NCI-H2029 treated with DMSO at 0.1 percent for 48 hours (cell line): Measurements from ENCODE around the gene NUMA1.

Experiments
- DNase-seq: peaks from one replicate; lab custom pipeline; 2025; lab: John Stamatoyannopoulos, UW

NUMA1 gene, protein sequence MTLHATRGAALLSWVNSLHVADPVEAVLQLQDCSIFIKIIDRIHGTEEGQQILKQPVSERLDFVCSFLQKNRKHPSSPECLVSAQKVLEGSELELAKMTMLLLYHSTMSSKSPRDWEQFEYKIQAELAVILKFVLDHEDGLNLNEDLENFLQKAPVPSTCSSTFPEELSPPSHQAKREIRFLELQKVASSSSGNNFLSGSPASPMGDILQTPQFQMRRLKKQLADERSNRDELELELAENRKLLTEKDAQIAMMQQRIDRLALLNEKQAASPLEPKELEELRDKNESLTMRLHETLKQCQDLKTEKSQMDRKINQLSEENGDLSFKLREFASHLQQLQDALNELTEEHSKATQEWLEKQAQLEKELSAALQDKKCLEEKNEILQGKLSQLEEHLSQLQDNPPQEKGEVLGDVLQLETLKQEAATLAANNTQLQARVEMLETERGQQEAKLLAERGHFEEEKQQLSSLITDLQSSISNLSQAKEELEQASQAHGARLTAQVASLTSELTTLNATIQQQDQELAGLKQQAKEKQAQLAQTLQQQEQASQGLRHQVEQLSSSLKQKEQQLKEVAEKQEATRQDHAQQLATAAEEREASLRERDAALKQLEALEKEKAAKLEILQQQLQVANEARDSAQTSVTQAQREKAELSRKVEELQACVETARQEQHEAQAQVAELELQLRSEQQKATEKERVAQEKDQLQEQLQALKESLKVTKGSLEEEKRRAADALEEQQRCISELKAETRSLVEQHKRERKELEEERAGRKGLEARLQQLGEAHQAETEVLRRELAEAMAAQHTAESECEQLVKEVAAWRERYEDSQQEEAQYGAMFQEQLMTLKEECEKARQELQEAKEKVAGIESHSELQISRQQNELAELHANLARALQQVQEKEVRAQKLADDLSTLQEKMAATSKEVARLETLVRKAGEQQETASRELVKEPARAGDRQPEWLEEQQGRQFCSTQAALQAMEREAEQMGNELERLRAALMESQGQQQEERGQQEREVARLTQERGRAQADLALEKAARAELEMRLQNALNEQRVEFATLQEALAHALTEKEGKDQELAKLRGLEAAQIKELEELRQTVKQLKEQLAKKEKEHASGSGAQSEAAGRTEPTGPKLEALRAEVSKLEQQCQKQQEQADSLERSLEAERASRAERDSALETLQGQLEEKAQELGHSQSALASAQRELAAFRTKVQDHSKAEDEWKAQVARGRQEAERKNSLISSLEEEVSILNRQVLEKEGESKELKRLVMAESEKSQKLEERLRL (N-terminal part only)

DNA sequence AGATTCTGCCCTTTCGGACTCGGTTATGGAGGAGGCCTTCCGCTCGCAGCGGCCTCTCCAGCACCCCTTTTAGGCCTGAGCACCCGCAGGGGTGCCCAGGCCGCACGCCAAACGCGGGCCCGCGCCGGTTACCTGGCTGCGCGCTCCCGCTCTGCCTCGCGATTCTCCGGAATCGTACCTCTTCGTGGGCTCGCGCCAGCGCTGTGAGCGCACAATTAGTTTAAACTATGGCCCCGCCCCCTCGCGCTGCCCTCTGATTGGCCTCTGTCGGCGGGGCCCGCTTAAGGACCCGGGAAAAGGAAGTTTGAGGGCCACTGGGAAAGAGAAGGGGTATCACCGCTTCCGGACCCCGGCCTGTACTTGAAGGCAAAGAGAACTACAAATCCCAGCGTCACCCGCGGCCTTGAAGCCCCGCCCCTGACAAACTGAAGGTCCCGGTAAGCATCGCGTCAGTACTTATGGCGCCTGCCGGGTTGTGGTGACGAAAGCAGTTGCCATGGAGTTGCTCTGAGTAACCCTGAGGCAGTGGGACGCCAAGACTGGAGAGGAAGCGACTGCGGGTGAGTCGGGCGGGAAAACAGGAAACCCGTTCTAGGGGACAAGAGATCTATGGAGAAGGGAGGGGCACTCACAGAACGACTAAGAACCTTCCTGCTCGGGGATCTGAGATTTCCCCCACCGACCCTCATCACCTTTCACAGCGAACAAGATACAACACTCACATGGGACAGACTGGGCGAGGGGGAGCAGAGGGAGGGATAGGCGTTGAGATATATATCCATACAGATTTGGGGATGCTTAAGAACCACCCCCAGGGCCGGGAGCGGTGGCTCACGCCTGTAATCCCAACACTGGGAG is at the start of gene NUMA1, which contains the start of gene LRRC51:
Gene NUMA1 (minus strand): TSS at position 217 of the 858 bp plus-strand sequence. CDS start 44,599 bp downstream, outside the sequence.
Gene LRRC51 (plus strand): TSS at position 525 of the 858 bp plus-strand sequence. CDS start 8,234 bp downstream, outside the sequence.
- peak; percentile 99 for DNase-seq

DNA sequence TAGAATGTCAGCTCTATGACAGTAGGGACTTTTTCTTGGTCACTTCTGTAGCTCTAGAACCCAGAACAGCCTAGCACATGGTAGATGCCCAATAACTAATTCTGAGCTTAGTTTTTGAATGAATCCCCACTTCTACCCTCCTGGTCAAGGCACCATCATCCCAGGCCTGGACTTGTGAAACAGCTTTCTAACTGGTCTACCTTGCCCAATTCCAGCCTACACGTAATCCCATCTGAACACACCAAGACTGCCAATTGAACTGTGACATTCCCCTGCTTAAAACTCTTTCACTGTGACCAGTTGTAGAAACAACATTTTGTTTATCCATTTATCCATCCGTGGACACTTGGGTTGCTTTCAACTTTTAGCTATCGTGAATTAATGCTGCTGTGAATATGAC is 49.0 kb upstream of the NUMA1 start:
- no peak for DNase-seq

DNA sequence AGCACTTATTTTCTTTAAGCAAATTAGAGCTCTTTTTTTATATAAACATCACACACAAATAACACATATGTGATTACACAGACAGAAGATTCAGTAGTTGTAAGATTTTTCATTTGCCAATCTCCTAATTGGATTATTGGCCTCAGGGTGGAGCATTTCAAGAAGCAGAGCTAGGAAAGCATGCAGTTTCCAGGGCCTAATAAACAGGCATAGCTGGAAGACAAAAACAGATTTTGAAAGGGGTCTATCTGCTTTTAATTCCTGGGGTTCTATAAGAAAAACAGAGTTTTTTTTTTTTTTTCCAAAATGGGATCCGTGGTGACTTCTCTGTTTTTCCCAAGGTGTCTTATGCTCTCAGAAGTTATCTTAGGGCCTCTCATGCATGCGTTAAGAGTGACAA is 47.6 kb upstream of the NUMA1 start:
- no peak for DNase-seq

DNA sequence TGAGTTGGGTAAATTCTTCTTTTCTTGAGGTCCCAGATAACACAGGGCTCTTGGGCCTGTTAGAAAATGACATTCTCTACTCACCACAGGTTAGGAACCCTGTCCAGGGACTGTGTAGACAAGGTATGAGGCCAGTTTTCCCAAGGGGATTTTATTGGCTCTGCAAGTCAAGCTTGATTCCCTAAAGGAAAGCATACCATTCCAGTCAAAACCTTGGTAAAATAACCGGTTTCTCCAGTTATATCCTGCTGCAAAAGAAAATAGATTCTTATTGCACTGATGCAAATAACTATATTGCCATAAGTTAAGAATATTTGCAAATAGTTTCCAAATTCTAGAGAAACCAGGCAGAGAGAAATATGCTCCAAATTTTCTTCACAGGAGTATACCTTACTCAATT is 45.6 kb upstream of the NUMA1 start:
- DNase-seq, result no peak

DNA sequence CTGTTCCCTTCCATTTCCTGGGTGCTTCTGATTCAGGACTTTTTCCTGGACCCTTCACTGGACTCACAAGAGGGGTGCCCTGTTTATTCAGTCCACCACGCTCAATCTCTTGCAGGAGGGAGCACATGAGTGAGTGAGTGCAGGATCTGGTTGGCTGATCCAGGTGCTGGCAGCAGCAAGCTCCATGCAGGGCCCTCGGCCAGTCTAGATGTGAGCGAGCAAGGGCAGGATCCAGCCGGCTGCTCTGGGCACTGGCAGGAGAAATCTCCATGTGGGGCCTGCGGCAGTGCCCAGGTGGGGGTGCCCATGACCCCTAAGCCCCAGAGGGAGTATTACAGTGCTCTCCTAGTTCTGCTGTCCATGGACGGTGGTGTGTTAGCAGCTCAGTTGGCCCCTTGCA is 43.7 kb upstream of the NUMA1 start:
- no peak for DNase-seq

DNA sequence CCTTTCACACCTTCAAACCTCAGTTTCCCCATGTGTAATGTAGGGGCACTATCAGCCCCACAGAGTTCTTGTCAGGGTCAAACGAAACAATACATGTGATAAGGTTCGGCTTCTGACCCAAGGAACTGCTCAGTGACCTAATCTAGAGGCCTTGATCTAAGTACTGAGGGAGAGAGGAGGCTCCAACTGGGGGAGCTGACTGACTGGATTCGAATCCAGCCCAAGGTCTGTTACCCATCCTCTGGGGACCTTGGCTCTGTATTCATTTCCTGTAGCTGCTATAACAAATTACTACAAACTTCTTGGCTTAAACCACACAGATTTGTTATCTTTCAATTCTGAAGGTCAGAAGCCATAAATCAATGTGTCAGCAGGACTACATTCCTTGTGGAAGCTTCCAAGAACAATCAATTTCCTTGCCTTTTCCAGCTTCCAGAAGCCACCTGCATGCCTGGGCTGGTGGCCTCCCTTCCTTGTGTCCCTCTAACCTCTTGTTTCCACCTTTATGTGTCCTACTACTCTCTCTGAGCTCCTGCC is 42.8 kb upstream of the NUMA1 start:
- DNase-seq, result no peak

DNA sequence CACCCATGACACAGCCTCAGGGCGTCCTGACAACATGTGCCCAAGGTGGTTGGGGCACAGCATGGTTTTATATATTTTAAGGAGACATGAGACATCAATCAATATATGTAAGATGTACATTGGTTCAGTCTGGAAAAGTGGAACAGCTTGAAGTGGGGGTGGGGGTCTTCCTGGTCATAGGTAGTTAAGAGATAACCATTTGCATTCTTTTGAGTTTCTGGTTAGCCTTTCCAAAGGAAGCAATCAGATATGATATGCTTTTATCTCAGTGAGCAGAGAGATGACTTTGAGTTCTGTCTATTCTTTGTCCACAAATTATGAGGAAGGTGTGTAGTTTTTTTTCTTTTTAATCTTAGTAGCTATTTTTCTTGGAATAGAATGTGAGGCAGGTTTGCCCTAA is 42.3 kb upstream of the NUMA1 start:
- DNase-seq, result no peak

DNA sequence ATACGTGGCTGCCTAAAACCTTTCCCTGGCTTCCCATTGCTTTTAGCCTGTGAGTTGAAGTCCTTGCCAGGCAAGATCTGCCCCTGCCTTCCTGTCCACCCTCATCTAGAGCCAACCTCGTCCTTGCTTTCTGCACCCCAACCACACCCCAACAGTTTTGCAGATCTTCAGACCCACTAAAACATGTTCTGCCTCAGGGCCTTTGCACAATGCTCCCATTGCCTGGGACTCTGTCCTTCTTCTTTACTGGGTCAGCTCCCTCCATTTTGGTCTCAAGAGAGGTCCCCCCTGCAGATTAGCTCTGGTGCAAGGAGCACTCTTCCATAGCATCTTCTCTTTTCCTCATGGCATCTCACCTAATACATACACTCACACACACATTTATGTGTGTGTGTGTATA is 40.6 kb upstream of the NUMA1 start:
- DNase-seq, result no peak

DNA sequence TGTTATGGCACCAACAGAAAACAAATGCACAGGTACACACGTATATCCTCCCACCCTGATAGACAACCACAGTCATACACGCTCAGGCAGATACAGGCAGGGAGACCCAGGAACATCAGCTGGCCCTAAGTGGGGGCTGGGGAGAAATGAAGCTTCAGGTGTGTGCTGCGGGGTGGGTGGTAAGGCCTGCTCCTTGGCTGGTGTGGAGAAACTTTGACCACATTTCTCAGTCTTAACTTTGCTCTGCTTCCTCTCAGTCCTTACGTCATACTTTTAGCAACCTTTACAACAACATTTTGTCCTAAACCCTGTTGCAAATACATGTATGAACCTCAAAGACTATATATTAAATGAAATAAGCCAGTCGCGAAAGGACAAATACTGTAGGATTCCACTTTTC is 38.9 kb upstream of the NUMA1 start:
- DNase-seq, result no peak

DNA sequence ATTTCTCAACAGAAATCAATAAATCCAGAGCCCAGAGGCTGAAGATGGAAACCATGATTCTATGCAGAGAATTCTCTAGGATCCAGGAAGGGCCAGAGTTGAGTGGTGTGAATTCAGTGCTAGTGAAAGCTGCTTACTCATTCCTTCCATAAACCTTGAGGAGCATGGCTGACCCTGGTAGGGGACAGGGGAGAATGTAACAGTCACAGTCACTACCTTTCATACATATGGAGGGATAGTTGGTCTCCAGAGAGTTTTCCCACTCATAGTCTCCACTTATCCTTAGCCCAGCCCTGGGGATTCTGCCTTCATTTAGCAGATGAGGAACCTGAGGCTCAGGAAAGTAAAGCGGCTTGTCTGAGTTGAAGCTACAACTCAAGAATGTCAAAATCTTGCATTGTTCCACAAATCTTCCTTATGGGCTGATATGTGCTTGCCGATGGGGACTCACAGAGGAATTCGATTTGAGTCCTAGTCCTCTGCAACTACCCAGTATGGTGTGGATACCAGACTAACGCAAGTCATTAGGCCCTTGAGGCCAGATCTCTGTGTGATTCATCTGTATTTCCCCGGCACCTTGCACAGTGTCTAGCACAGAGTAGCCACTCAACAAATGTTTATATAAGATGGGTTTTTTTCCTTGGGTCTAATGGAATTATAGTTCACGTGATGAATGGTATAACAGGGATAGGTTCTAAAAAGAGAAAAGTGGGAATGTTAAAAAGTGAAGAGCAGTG is 35.8 kb upstream of the NUMA1 start:
- no peak for DNase-seq

DNA sequence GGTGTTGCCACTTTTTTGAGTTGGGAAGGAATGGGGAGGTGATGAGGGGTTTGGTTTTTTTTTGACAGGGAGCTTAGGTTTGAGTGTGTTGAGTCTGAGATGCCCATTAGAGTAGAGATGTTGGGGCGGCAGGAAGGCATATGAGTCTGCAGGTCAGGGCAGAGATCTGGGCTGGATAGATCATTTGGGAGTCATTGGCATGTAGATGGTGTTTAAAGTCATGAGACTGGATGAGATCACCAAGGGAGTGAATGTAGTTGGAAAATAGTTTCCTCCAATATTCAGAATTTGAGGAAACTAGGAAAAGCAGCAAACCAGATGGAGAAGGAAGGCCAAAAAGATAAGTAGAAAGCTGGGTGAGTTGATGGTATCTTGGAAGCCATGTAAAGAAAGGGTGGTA is 34.2 kb upstream of the NUMA1 start:
- DNase-seq, result no peak

DNA sequence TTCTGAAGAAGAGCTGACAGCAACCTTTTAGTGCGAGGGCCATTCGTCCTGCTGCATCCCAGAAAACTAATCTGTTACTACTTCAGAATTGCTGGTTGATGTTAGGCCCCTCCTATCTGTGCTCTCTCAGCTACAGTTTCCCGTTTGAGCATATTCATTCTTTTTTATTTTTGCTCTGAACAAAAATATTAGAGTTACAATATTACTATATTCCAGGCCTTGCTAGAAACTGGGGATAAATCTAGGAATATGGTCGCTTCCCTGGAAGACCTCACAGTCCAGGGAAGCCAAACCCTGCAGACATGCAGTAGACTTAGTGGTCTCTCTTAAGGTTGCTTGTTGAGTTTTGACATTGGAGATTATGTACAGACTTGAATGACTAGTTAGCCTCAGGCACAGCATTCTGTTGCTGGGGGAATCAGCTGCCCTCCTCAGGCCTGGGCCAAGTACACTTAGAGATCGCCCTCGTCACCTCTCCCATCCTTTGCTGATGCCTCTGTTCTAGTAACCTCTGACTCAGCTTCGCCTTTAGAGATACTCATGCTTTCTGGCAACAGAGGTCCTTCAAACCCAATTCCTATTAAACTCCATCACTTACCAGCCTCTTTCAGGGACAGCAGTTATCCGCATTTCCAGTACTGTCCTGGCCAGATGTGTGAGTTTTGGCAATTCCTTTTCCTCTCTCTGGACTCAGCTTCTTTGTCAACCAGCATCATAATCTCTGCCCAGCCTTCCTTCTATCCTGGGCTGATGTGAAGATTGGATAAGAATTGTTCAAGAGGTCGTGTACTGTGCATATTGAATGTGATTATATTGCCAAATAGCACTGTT is 32.9 kb upstream of the NUMA1 start:
- DNase-seq, result no peak

DNA sequence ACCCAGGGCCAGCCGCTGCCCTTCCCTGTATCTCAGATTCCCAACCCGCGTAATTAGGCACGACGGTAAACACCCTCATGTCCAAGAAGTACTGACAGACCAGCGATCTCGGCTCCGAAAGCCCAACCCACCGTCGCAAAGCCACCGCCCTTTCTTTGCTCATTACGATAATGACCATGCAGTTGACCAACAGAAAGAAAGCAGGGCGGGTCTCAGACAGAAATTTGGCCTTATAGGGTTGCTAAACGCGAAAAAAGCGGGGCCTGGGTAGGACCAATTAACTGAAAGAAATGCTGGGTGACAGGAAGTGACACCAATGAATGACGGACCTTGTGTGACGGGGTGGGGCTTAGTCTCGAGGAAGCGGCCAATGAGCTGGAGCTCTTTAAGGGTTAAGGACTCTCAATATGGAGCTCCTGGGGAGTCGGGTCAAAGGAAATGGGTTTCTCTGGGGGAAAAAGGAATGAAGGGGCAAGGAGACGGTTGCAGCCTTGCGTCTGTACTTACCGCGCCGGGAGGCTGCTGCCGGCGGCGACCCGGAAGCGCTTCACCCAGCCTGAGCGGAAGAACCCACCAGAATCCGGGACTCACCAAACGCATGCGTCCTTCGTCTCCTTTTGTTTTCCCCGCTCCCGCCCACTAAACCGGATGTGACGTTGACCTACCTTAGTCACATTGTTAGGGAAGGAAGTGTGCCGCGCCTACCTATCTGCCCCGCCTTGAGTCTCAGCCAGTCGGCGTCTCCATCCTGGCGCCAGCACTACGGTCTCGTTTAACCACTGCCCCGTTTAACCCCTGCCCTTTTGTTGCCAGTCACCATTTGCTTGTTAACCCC is 32.0 kb upstream of the NUMA1 start, which contains the start of gene ANAPC15:
Gene ANAPC15 (minus strand): TSS at position 553 of the 835 bp plus-strand sequence. CDS start 1,419 bp downstream, outside the sequence.
- DNase-seq, result peak; percentile 99

DNA sequence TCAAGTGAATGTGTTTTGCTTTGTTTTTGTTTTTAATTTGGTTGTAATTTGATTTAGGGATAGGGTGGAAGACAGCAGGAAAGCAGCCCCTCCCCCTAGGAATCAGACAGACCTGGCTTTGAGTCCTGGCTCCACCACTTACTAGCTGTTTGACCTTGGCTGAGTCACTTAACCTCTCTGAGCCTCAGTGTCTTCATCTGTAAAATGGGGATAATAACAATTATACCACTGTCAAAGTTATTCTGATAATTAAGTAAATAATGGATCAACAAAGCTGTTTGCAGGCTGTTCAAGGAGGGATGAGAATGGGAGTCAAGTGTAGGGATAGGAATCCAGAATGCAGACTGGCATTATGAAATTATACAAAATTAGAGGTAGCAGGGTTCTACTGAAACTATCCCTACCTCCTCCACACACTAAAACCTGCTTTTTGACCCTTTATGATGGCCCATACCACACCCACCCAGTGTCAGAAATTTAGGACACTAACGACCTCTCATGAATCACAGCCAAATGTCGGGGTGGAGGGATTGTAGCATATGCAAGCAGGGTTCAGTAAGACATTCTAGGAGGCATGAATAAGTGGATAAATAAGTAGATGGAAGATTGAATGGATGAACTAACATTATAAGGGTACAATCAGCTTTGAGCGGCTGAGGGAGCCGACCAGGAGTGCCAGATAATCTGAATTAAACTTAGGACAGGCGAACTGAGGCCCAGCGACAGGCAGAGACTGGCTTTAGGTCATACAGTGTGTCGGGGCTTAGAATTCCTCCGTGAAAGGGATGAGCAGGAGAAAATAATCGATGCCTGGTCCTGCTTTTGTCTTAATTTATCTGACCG is 31.2 kb upstream of the NUMA1 start:
- no peak for DNase-seq

DNA sequence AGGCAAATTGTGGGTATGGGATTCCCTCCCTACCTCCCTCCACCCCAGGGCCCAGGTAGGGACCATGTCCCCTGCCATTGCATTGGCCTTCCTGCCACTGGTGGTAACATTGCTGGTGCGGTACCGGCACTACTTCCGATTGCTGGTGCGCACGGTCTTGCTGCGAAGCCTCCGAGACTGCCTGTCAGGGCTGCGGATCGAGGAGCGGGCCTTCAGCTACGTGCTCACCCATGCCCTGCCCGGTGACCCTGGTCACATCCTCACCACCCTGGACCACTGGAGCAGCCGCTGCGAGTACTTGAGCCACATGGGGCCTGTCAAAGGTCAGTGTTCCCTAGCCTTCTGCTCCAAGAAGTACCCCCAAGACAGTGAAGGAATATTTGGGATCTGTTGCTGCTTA is 25.5 kb upstream of the NUMA1 start, which contains the start of gene TOMT:
Gene TOMT (plus strand): TSS at position 37 of the 400 bp plus-strand sequence. CDS start 28 bp downstream, at position 65.
- DNase-seq, result no peak

DNA sequence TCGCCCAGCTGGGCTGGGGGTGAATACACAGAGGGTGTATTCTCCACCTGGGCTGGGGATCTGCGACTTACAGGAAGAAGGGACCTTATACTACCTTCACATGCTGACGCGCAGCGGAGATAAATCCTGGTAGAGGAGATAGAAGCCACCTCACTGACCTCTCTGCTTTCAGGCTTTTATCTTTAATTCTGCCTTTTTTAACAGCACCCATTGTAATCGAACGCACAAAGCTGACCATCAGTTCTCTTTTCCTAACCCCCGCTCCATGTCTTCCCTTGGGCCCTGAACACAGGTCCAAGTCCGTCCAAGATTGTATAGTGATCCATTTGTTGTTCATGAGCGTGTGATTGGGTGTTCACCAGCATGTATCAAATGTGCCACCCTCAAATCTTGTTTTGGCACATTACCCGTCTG is 23.4 kb upstream of the NUMA1 start:
- no peak for DNase-seq
